Body of pancreas (tissue), 4 donors: ENCODE measurements around the gene USH1G.

Experiments
- POLR2A ChIP-seq, 3 donors: fragments of 450-650 bp; IDR thresholded peaks; one replicate each; pipeline ENCODE4 v1.6.1; 2016; ENCODE audit warnings: antibody characterized with exemption in 3 of 3, mild to moderate bottlenecking in 2 of 3
- TF ChIP-seq, protein P1 (sequence below), 7 experiments: fragments of 450-650 bp in 4 of 7; fragments of 200-600 bp in 3 of 7; sonication (generic) in 3 of 7; IDR thresholded peaks; one replicate each; pipeline ENCODE4 v1.5.1; 2016 to 2019; ENCODE audit warnings: antibody characterized with exemption in 7 of 7

DNA sequence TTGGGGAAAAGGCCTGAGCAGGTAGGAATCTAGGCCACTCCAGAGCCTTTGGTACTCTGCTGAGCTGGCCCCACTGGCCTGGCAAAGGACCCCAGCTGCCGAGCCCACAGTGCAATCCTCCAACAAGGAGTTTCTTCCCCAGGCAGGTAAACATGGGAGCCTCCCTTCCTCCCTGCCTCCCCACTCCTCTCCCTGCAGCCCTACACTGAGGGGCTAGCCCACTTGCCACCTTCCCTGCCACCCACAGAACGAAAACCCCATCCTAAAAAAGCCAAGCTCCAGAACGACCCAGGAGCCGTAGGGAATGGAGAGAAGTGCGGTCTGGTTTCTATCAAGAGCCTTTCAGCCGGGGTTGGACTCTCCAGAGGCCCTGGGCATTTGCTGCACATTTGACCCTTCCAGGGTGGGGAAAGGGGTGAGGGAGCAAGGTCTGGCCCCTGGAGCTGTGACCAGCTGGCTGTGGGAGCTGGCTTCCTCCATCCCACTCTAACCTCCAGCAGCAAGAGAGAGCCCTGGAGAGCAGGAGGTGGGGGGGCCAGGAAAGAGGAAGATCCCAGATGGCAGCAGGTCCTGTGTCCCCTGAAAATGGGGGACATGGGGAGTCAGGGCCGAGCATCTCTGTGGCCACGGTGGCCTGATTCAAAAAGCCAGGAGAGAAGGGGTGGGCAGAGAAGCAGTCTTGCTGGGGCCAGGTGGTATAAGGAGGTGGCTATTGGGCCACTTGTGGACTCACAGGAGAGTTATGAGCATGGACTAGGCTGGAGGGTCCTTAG lies 48.2 kb upstream of the USH1G start:
- TF ChIP-seq POLR2A (IDR thresholded peaks at IDR 0.05) = no peak
- TF ChIP-seq, protein P1, sequence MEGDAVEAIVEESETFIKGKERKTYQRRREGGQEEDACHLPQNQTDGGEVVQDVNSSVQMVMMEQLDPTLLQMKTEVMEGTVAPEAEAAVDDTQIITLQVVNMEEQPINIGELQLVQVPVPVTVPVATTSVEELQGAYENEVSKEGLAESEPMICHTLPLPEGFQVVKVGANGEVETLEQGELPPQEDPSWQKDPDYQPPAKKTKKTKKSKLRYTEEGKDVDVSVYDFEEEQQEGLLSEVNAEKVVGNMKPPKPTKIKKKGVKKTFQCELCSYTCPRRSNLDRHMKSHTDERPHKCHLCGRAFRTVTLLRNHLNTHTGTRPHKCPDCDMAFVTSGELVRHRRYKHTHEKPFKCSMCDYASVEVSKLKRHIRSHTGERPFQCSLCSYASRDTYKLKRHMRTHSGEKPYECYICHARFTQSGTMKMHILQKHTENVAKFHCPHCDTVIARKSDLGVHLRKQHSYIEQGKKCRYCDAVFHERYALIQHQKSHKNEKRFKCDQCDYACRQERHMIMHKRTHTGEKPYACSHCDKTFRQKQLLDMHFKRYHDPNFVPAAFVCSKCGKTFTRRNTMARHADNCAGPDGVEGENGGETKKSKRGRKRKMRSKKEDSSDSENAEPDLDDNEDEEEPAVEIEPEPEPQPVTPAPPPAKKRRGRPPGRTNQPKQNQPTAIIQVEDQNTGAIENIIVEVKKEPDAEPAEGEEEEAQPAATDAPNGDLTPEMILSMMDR (IDR thresholded peaks at IDR 0.05) = no peak
